GM12892 (cell line): ENCODE data around the gene TLX2.
"Not testable (repeated sequence)": the region's sequence is repeated elsewhere in the genome, so short reads cannot be mapped to it uniquely, and the experiment has no call there.

ENCODE experiments used
- POLR2A ChIP-seq: IDR thresholded peaks from 2 replicates; pipeline ENCODE4 v1.6.1; 2011; ENCODE audit warnings: low read depth, low read length, control low read depth
- POLR2AphosphoS5 ChIP-seq: IDR thresholded peaks from 2 replicates; pipeline ENCODE4 v1.6.1; 2011; ENCODE audit warnings: low read depth, low read length, control low read depth

- not testable (repeated sequence) for TF ChIP-seq POLR2A, POLR2AphosphoS5
Measured at GRCh38 chr2:74470742-74471141, 43.5 kb upstream of the TLX2 start.
